HCT116 (cell line): ENCODE results near the gene CCNK.

ENCODE experiments used
- CEBPB ChIP-seq: IDR thresholded peaks from 2 replicates; pipeline ENCODE4 v1.6.1; 2012; ENCODE audit warnings: low read depth
- CTCF ChIP-seq, 3 experiments: fragments of 200-600 bp in 1 of 3; sonication (generic) in 1 of 3; IDR thresholded peaks in 2 of 3; conservative IDR thresholded peaks in 1 of 3; 2 replicates each; pipeline ENCODE4 v1.5.1; 2012 to 2017; ENCODE audit warnings: low read depth in 2 of 3, low read length in 2 of 3, antibody characterized with exemption in 1 of 3, borderline replicate concordance in 1 of 3, control low read depth in 1 of 3, mild to moderate bottlenecking in 1 of 3, mixed read lengths in 1 of 3, mixed run types in 1 of 3, moderate library complexity in 1 of 3; ENCODE audit not compliant: insufficient read depth in 1 of 3
- EGR1 ChIP-seq: IDR thresholded peaks from 2 replicates; pipeline ENCODE4 v1.6.1; 2012; ENCODE audit warnings: low read depth
- EZH2 ChIP-seq: fragments of 200-600 bp; sonication (generic); IDR thresholded peaks from 2 replicates; pipeline ENCODE4 v1.6.1; 2017; ENCODE audit warnings: antibody characterized with exemption, mixed run types
- MAX ChIP-seq: IDR thresholded peaks from 2 replicates; pipeline ENCODE4 v1.6.1; 2012
- POLR2A ChIP-seq: IDR thresholded peaks from 2 replicates; pipeline ENCODE4 v1.7.0; 2011; ENCODE audit warnings: borderline replicate concordance; ENCODE audit not compliant: insufficient read depth, insufficient read length; ENCODE audit errors: extremely low read depth
- POLR2AphosphoS5 ChIP-seq: IDR thresholded peaks from 2 replicates; pipeline ENCODE4 v1.6.1; 2011; ENCODE audit warnings: mild to moderate bottlenecking, low read depth, low read length, moderate library complexity
- SIN3A ChIP-seq: IDR thresholded peaks from 2 replicates; pipeline ENCODE4 v1.6.1; 2012; ENCODE audit warnings: low read depth

- no peak for TF ChIP-seq SIN3A
- TF ChIP-seq CTCF (IDR thresholded peaks at IDR 0.05 in 2 of 3, conservative IDR thresholded peaks at IDR 0.05 in 1 of 3; ENCODE audit: borderline replicate concordance in 1 of 3, insufficient read depth in 1 of 3, low read depth in 2 of 3, low read length in 2 of 3): no peak
- no peak for TF ChIP-seq CEBPB
- TF ChIP-seq MAX: no peak
- no peak for TF ChIP-seq EZH2
- TF ChIP-seq POLR2A: no peak
- no peak for TF ChIP-seq POLR2AphosphoS5
- TF ChIP-seq EGR1: no peak
Measured at GRCh38 chr14:99513946-99514551, 32.8 kb downstream of the CCNK start.
